GM21529 (cell line): Measurements from ENCODE around the gene KLRD1.
"Not testable (repeated sequence)": the region's sequence is repeated elsewhere in the genome, so short reads cannot be mapped to it uniquely, and the experiment has no call there.

Experiments
- ATAC-seq: cut with Tn5 transposase; IDR thresholded peaks from one replicate; pipeline ENCODE4 v1.9.1; 2021; ENCODE audit not compliant: unreplicated experiment

The KLRD1 gene

GRCh38 chr12:10307630-10308029 lies at the start of gene KLRD1:
TSS of gene KLRD1 (plus strand) at chr12:10307870. CDS start at chr12:10308078, 208 bp downstream.
- no peak for ATAC-seq

GRCh38 chr12:10260927-10261326 lies 46.7 kb upstream of the KLRD1 start:
- no peak for ATAC-seq

GRCh38 chr12:10268037-10268436 lies 39.6 kb upstream of the KLRD1 start:
- ATAC-seq, result no peak

- ATAC-seq, result no peak
These were observed 35.2 kb upstream of the KLRD1 start for GRCh38 chr12:10272467-10272866.

- no peak for ATAC-seq
These were observed 30.9 kb upstream of the KLRD1 start for GRCh38 chr12:10276774-10277173.

GRCh38 chr12:10278104-10278503 lies 29.6 kb upstream of the KLRD1 start:
- no peak for ATAC-seq

GRCh38 chr12:10279937-10280336 lies 27.7 kb upstream of the KLRD1 start:
- ATAC-seq, result no peak

GRCh38 chr12:10283027-10283426 lies 24.6 kb upstream of the KLRD1 start:
- no peak for ATAC-seq

GRCh38 chr12:10285919-10286318 lies 21.8 kb upstream of the KLRD1 start:
- ATAC-seq, result no peak

- ATAC-seq, result no peak
These were observed 18.5 kb upstream of the KLRD1 start for GRCh38 chr12:10289005-10289754.

- ATAC-seq, result no peak
These were observed 16.6 kb upstream of the KLRD1 start for GRCh38 chr12:10291030-10291429.

- ATAC-seq, result no peak
These were observed 14.5 kb upstream of the KLRD1 start for GRCh38 chr12:10293151-10293550.

- ATAC-seq, result no peak
These were observed 14.0 kb upstream of the KLRD1 start for GRCh38 chr12:10293570-10294227.

GRCh38 chr12:10301103-10301502 lies 6.6 kb upstream of the KLRD1 start:
- no peak for ATAC-seq

GRCh38 chr12:10304161-10304574 lies 3.5 kb upstream of the KLRD1 start:
- ATAC-seq, result no peak

- ATAC-seq, result no peak
These were observed 2.3 kb upstream of the KLRD1 start for GRCh38 chr12:10305411-10305810.

GRCh38 chr12:10310926-10311720 lies 3.5 kb downstream of the KLRD1 start:
- no peak for ATAC-seq

GRCh38 chr12:10319388-10319787 lies 11.7 kb downstream of the KLRD1 start:
- ATAC-seq, result no peak

GRCh38 chr12:10320643-10321042 lies 13.0 kb downstream of the KLRD1 start:
- ATAC-seq, result no peak

- not testable (repeated sequence) for ATAC-seq
These were observed 21.0 kb downstream of the KLRD1 start for GRCh38 chr12:10328691-10329090.

GRCh38 chr12:10331642-10332239 lies 24.1 kb downstream of the KLRD1 start:
- ATAC-seq, result no peak
